Ureter (tissue), 1 donor: Measurements from ENCODE around the gene PLEKHM2. TPM values are rescaled to one million over a fixed set of nuclear protein-coding genes. Genes with fewer than 3 reads are reported as not detected.

Experiments used
- DNase-seq: peaks from one replicate; pipeline ENCODE4 v3.0.0-alpha.2; 2020; ENCODE audit warnings: low spot score
- total RNA-seq: library from RNA; stranded (reverse); gene quantifications from one replicate; pipeline ENCODE4 v1.2.4, GENCODE V29; 2023
- donor health status: DM: yes; HTN: yes; CAD: no.

The PLEKHM2 gene
- total RNA-seq, 1 donor from 2014 or later = 40.6 TPM

GRCh38 chr1:15758953-15759661, 75.0 kb downstream of the PLEKHM2 start:
- DNase-seq = no peak

- no peak for DNase-seq
These were observed 76.5 kb downstream of the PLEKHM2 start for GRCh38 chr1:15760520-15761211.

DNA sequence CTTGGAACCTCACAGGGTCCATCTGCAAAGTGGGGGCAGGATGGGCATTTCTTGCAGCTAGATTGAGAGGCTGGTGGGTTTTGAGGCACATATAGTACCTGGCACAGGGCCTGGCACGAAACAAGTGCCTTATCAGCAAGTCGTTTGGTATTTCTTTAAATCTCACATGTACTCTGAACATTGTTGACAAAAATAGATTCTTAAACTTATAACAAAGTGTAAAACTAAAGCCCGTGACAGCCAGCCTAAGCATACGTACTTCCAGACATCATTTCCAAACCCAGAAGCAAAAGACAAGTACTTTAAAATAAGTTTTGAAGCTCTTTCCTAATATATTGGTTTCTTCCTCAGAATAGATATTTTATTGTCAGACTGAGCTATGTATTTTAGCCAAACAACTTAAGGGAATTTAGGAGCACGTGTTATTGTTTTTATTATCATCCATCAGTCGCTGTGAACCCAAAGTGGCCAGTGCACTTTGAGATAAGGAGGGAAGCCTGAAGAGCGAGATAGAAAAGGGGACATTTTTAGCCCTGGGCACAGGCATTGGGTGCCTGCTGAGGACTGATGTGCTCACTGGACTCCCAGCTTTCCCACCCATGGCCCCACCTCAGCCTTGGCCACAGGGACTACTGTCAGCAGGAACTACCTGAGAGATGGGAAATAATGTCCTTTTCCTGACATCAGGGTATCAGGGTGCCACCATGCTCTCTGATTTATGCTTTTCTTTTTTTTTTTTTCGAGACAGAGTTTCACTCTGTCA, 77.4 kb downstream of the PLEKHM2 start:
- no peak for DNase-seq

DNA sequence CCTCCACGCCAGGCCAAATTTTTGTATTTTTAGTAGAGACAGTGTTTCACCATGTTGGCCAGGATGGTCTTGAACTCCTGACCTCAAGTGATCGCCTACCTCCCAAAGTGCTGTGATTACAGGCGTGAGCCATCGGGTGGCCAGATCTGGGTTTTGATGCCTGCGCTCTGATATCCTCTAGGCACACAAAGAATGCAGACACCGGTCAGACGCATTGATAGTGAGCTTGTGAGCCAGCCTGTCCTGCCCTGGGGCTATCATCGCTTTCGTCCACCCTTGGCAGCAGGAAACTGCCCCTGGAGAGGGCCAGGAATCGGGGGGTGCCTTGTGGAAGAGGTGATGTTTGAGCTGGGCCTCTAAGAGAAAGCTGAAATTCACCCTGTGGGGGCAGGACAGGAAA, 78.4 kb downstream of the PLEKHM2 start:
- no peak for DNase-seq

DNA sequence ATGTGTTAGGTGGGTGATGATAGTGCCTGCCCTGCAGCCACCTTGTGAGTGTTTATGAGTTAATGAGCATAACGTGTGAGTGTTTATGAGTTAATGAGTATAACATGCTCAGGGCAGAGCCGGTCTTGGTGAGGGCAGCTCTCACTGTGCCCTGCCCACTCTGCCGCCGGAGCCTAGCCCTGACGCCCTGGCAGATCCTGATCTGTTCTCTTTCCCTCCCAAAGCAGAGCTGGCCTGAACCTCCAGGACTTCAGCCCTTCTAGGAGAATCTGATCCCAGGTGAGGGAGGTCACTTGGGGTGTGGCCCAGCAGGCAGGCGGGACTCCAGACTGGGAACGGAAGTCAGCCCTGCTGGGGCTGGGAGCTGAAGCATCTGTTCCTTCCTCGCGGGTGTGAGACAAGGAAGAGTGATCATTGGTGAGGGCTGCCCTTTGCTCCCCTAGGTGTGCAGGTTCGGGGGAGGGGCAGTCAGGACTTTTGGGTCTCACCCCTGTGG, 80.2 kb downstream of the PLEKHM2 start:
- DNase-seq = no peak

DNA sequence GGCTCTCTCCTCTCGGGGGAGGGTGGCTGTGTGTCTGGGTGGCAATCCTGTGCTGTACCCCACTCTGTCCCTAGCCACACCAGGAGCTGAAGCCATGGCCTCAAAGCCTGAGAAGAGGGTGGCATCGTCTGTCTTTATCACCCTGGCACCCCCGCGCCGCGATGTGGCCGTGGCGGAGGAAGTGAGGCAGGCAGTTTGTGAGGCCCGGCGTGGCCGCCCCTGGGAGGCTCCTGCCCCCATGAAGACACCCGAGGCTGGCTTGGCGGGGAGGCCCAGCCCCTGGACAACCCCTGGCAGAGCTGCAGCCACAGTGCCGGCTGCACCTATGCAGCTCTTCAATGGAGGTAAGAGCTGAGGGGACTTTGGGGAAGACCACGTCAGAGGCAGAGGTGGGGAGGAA, 80.8 kb downstream of the PLEKHM2 start:
- no peak for DNase-seq

DNA sequence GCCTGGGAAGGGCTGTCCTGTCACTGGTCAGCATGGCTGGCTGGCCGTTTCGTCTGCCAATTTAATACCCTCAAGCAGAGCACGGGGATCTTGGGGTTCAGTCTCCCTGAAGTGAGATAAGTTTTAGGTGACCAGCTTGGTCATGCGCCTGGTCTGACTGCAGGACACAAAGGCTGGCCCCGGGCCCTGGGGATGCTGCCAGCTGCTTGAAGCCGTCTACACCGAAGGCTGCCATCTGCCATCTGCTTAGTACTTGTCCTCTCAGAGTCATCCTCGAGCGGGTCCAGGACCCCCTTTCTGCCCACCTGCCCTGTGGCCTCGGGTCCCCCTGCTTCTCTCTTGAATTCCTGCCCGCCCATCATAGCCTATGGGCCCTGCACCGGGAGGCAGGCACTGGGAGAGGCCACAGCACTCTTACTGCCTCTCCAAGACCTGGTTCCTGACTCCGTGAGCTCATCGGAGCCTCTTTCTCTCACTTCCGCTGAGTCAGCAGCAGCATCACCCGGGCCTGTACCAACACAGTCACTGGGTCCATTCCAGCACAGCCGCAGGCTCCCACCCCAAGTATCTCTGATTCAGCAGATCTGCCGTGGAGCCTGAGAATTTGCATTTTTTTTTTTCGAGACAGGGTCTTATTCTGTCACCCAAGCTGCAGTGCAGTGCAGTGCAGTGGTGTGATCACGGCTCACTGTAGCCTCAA, 81.5 kb downstream of the PLEKHM2 start:
- no peak for DNase-seq

DNA sequence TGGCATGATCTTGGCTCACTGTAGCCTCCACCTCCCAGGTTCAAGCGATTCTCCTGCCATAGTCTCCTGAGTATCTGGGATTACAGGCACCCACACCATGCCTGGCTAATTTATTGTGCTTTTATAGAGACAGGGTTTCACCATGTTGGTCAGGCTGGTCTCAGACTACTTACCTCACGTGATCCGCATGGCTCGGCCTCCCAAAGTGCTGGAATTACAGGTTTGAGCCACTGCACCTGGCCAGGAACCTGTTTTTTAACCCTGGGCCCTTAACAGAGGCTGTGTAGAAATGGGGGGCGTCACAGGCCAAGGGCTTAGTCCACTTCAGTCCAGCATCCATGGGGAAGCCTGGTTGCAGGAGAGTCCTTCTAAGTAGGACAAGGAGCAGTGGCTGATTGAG, 83.8 kb downstream of the PLEKHM2 start:
- no peak for DNase-seq

DNA sequence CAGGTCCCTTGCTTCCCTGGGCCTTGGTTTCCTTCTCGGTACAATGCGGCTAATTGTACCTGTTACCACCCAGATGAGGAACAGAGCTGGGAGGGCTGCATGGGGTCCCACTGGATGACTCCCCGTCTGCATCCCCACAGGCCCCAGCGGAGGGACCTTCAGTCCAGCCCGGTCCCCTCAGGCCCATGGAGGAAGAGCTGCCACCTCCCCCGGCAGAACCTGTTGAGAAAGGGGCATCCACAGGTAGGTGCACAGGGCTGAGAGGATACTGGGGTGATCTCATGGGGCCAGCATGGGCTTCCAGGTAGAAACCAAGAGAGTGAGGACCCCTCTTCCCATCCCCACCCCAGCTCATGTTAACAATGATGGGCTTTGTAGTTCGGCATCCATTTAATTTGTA, 84.3 kb downstream of the PLEKHM2 start:
- DNase-seq = no peak

- DNase-seq = no peak
These were observed 86.3 kb downstream of the PLEKHM2 start for GRCh38 chr1:15770313-15770962.

- DNase-seq = no peak
These were observed 87.9 kb downstream of the PLEKHM2 start for GRCh38 chr1:15771836-15772515.

GRCh38 chr1:15775706-15776105, 91.6 kb downstream of the PLEKHM2 start:
- DNase-seq = no peak

DNA sequence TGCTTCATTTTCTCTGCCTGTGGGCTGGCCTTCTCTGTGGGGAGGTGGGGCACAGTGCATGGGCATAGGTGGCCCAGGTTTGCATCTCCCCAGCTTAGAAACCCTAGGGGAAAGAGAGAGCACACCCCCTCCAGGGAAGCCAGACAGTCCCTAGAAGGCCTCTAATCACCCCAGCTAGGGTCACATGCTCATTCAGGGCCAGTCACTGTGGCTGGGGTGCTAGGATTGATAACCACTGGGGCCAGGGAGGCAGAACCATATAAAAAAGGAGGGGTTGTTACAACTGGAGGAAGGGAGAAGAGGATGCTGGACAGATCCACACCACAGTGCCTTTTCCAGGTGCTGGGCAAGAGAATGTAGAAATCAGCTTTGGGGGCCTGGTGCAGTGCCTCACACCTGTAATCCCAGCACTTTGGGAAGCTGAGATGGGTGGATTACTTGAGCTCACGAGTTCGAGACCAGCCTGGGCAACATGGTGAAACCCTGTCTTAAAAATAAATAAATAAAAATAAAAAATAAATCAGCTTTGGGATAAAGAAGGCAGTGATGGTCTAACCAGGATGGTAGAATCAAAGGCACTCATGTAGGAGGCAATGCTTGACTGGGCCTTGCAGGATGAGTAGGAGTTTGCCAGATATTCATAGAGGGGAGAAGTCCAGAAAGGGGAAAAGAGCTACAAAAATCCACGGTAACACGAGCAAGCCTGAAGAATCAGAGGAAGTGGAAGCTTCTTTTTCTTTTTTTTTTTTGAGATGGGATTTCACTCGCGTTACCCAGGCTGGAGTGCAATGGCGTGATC, 94.0 kb downstream of the PLEKHM2 start:
- DNase-seq = no peak

Other genes starting within 250 kb of the PLEKHM2 start
- gene CTRC, start 245.9 kb upstream of the PLEKHM2 start, total RNA-seq = not detected
- gene CELA2A, start 227.6 kb upstream of the PLEKHM2 start, total RNA-seq = 0.44 TPM
- not detected for gene CELA2B, start 208.2 kb upstream of the PLEKHM2 start, total RNA-seq
- 16.8 TPM for gene CASP9, start 160.1 kb upstream of the PLEKHM2 start, total RNA-seq
- 43.8 TPM for gene DNAJC16, start 157.5 kb upstream of the PLEKHM2 start, total RNA-seq
- 2.0 TPM for gene AGMAT, start 99.3 kb upstream of the PLEKHM2 start, total RNA-seq
- 92.0 TPM for gene DDI2, start 66.9 kb upstream of the PLEKHM2 start, total RNA-seq
- 3.9 TPM for gene SLC25A34, start 51.9 kb downstream of the PLEKHM2 start, total RNA-seq
- not detected for gene TMEM82, start 58.2 kb downstream of the PLEKHM2 start, total RNA-seq
- gene FBLIM1, start 74.5 kb downstream of the PLEKHM2 start, total RNA-seq = 81.8 TPM
- 0.96 TPM for gene UQCRHL, start 123.3 kb downstream of the PLEKHM2 start, total RNA-seq
- 85.2 TPM for gene SPEN, start 163.4 kb downstream of the PLEKHM2 start, total RNA-seq